ENCODE measurements around the gene PRRG4. TPM values are rescaled to one million over a fixed set of nuclear protein-coding genes. Genes with fewer than 3 reads are reported as not detected.

Gene PRRG4
- total RNA-seq, 1 experiment from 2014 or later: 1.2 TPM

DNA sequence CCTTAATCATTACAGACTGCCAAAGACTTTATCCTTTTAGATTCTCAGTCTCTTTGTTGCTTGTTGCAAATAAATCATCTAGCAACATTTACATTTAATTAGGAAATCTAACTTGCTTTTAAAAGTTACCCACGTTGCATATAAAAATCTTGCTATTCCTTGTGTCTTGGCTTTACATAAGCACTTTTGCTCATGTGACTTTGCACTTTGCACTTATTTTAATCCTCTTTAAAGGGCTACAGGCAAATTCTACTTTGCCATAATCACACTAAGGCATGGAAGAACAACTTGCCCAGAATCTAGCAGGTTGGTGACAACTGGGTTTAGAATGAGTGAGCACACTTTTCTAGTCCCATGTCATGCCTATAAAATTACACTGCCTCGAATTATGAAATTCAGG is 25.9 kb downstream of the PRRG4 start:
- no peak overlapping the region for H3K27ac ChIP-seq (ENCODE audit: insufficient read length, low read depth, low read length)
- DNase-seq: no peak
- Mint-ChIP-seq H3K27ac (no peak overlapping the region), H3K9me3 (no peaks in the 10 kb centered on the region), H3K36me3 (ENCODE audit: insufficient read depth in 1 of 3, low read depth in 3 of 3) (peaks cover 0 to 2% (median 0%) of the 10 kb centered on the region in 3 experiments; a peak in 1 of 7 replicates), H3K27me3 (ENCODE audit: low read depth) (no peaks in the 10 kb centered on the region), H3K4me1 (peaks cover 5 to 7% of the 10 kb centered on the region in 2 experiments), H3K4me3 (no peak overlapping the region)
- H3T11ph ChIP-seq (ENCODE audit: low read length): no peak overlapping the region
- no peak overlapping the region for H2BK5ac ChIP-seq (ENCODE audit: insufficient read length, low read length)
- no peak overlapping the region for H2BK12ac ChIP-seq (ENCODE audit: insufficient read length, low read depth, low read length)
- TF ChIP-seq, protein P1, sequence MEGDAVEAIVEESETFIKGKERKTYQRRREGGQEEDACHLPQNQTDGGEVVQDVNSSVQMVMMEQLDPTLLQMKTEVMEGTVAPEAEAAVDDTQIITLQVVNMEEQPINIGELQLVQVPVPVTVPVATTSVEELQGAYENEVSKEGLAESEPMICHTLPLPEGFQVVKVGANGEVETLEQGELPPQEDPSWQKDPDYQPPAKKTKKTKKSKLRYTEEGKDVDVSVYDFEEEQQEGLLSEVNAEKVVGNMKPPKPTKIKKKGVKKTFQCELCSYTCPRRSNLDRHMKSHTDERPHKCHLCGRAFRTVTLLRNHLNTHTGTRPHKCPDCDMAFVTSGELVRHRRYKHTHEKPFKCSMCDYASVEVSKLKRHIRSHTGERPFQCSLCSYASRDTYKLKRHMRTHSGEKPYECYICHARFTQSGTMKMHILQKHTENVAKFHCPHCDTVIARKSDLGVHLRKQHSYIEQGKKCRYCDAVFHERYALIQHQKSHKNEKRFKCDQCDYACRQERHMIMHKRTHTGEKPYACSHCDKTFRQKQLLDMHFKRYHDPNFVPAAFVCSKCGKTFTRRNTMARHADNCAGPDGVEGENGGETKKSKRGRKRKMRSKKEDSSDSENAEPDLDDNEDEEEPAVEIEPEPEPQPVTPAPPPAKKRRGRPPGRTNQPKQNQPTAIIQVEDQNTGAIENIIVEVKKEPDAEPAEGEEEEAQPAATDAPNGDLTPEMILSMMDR (conservative IDR thresholded peaks at IDR 0.05): no peak
- H2AK5ac ChIP-seq (ENCODE audit: insufficient read length, low read length): no peak overlapping the region
- no peak overlapping the region for H3K9ac ChIP-seq (ENCODE audit: extremely low read depth, insufficient read length, low read length)
- H3K14ac ChIP-seq (ENCODE audit: insufficient read depth, low read length): no peak overlapping the region
- no peak overlapping the region for H4K91ac ChIP-seq (ENCODE audit: insufficient read length, low read depth, low read length)
- no peaks in the 10 kb centered on the region for H3K79me1 ChIP-seq (ENCODE audit: insufficient read depth, low read depth, low read length, poor library complexity, severe bottlenecking)
- H3K18ac ChIP-seq (ENCODE audit: insufficient read length, low read depth, low read length): no peak overlapping the region
- H3K4me2 ChIP-seq (ENCODE audit: insufficient read depth, insufficient read length, low read length): no peak overlapping the region
- no peak overlapping the region for H3K4ac ChIP-seq (ENCODE audit: low read depth, low read length)
- H3K23ac ChIP-seq (ENCODE audit: insufficient read length, low read depth, low read length): no peak overlapping the region
- no peak overlapping the region for H2BK15ac ChIP-seq (ENCODE audit: low read depth, low read length)
- H3K27me3 ChIP-seq (ENCODE audit: insufficient read depth, low read length): no peaks in the 10 kb centered on the region
- no peak overlapping the region for H3K56ac ChIP-seq (ENCODE audit: insufficient read length, low read depth, low read length)
- no peaks in the 10 kb centered on the region for H3K9me3 ChIP-seq (ENCODE audit: control insufficient read depth, low read depth, low read length)
- H4K20me1 ChIP-seq (ENCODE audit: control insufficient read depth, insufficient read depth, insufficient read length): no peaks in the 10 kb centered on the region
- no peak overlapping the region for H4K8ac ChIP-seq (replicated peaks; ENCODE audit: insufficient read length, low read depth, low read length)
- H3K23me2 ChIP-seq (ENCODE audit: insufficient read length, low read depth, low read length, poor library complexity, severe bottlenecking): no peaks in the 10 kb centered on the region
- no peaks in the 10 kb centered on the region for H3K79me2 ChIP-seq (ENCODE audit: insufficient read depth, low read length)
- H2BK120ac ChIP-seq (ENCODE audit: low read depth, low read length, poor library complexity, severe bottlenecking): no peak overlapping the region
- no peak overlapping the region for H4K5ac ChIP-seq (ENCODE audit: insufficient read length, low read depth, low read length)
- WGBS (ENCODE audit: extremely low coverage, insufficient read length, low lambda C conversion rate): no CpG with 5 or more reads among the region's 2 CpGs
- no peaks in the 10 kb centered on the region for H3K4me1 ChIP-seq (ENCODE audit: insufficient read depth, low read length)
- no peak overlapping the region for H2AFZ ChIP-seq (ENCODE audit: low read length)
- H2BK20ac ChIP-seq (ENCODE audit: low read depth, low read length, poor library complexity, severe bottlenecking): no peak overlapping the region

All from H9 (cell line).